Osteoblast (primary cell): ENCODE measurements around the gene ROBO4. TPM values are rescaled to one million over a fixed set of nuclear protein-coding genes. Genes with fewer than 3 reads are reported as not detected.
A peak's percentile ranks its signal among the peaks of the same experiment; 100 is the strongest.

Experiments
- DNase-seq: peaks from one replicate; pipeline ENCODE4 v3.0.0; 2011; ENCODE audit warnings: low spot score, mixed read lengths; ENCODE audit not compliant: insufficient read length; ENCODE audit errors: missing footprints
- H2AFZ ChIP-seq: 2 replicates; pipeline ENCODE4 v1.6.0; 2011; ENCODE audit warnings: mild to moderate bottlenecking, low read length
- H3K27ac ChIP-seq: 2 replicates; pipeline ENCODE4 v1.5.1; 2011; ENCODE audit warnings: mild to moderate bottlenecking, low read depth, low read length, moderate library complexity
- H3K27me3 ChIP-seq: 2 replicates; pipeline ENCODE4 v1.6.0; 2012; ENCODE audit warnings: mild to moderate bottlenecking, control low read depth, inconsistent platforms, low read length, moderate library complexity; ENCODE audit not compliant: insufficient read depth
- H3K36me3 ChIP-seq: 2 replicates; pipeline ENCODE4 v1.5.1; 2011; ENCODE audit warnings: mild to moderate bottlenecking, low read length, control low read depth, moderate library complexity; ENCODE audit not compliant: insufficient read depth
- H3K4me1 ChIP-seq: 2 replicates; pipeline ENCODE4 v1.5.1; 2011; ENCODE audit warnings: mild to moderate bottlenecking, low read length, control low read depth, moderate library complexity; ENCODE audit not compliant: insufficient read depth
- H3K4me2 ChIP-seq: 2 replicates; pipeline ENCODE4 v1.6.0; 2011; ENCODE audit warnings: mild to moderate bottlenecking, low read length; ENCODE audit not compliant: insufficient read depth
- H3K4me3 ChIP-seq: fragments of 200-600 bp; sonication (generic); 3 replicates; pipeline ENCODE4 v1.5.1; 2012; ENCODE audit warnings: mild to moderate bottlenecking, low read length, inconsistent platforms; ENCODE audit not compliant: insufficient read depth
- H3K79me2 ChIP-seq: 2 replicates; pipeline ENCODE4 v1.6.0; 2012; ENCODE audit warnings: mild to moderate bottlenecking, low read length, control low read depth, inconsistent platforms; ENCODE audit not compliant: insufficient read depth
- H3K9me3 ChIP-seq: 2 replicates; pipeline ENCODE4 v1.5.1; 2011; ENCODE audit warnings: low read depth, low read length, control low read depth
- H4K20me1 ChIP-seq: 2 replicates; pipeline ENCODE4 v1.6.0; 2012; ENCODE audit warnings: mild to moderate bottlenecking, low read length, control low read depth; ENCODE audit not compliant: insufficient read depth
- total RNA-seq: library from RNA; depleted of rRNA; stranded (reverse); fragments of >200 nt; gene quantifications from 2 replicates; pipeline ENCODE4 v1.2.3, GENCODE V29; 2012
- TF ChIP-seq, protein P1 (sequence below): IDR thresholded peaks from 2 replicates; pipeline ENCODE4 v1.5.1; 2011; ENCODE audit warnings: mild to moderate bottlenecking, low read depth, low read length, moderate library complexity; ENCODE audit errors: extremely low read depth

ROBO4 gene
- total RNA-seq, 1 donor, result 0.36 TPM

GRCh38 chr11:124895471-124895971 lies 2.1 kb downstream of the ROBO4 start:
- no peak overlapping the region for H2AFZ ChIP-seq
- no peaks in the 10 kb centered on the region for H3K36me3 ChIP-seq
- no peaks in the 10 kb centered on the region for H3K9me3 ChIP-seq
- H3K27me3 ChIP-seq, result no peaks in the 10 kb centered on the region
- no peaks in the 10 kb centered on the region for H3K79me2 ChIP-seq
- H4K20me1 ChIP-seq, result no peaks in the 10 kb centered on the region
- TF ChIP-seq, protein P1, sequence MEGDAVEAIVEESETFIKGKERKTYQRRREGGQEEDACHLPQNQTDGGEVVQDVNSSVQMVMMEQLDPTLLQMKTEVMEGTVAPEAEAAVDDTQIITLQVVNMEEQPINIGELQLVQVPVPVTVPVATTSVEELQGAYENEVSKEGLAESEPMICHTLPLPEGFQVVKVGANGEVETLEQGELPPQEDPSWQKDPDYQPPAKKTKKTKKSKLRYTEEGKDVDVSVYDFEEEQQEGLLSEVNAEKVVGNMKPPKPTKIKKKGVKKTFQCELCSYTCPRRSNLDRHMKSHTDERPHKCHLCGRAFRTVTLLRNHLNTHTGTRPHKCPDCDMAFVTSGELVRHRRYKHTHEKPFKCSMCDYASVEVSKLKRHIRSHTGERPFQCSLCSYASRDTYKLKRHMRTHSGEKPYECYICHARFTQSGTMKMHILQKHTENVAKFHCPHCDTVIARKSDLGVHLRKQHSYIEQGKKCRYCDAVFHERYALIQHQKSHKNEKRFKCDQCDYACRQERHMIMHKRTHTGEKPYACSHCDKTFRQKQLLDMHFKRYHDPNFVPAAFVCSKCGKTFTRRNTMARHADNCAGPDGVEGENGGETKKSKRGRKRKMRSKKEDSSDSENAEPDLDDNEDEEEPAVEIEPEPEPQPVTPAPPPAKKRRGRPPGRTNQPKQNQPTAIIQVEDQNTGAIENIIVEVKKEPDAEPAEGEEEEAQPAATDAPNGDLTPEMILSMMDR, result no peak
- H3K4me2 ChIP-seq, result no peak overlapping the region
- H3K27ac ChIP-seq, result no peak overlapping the region
- DNase-seq, result no peak
- H3K4me1 ChIP-seq, result peaks cover 42% of the 10 kb centered on the region
- H3K4me3 ChIP-seq, result no peak overlapping the region

DNA sequence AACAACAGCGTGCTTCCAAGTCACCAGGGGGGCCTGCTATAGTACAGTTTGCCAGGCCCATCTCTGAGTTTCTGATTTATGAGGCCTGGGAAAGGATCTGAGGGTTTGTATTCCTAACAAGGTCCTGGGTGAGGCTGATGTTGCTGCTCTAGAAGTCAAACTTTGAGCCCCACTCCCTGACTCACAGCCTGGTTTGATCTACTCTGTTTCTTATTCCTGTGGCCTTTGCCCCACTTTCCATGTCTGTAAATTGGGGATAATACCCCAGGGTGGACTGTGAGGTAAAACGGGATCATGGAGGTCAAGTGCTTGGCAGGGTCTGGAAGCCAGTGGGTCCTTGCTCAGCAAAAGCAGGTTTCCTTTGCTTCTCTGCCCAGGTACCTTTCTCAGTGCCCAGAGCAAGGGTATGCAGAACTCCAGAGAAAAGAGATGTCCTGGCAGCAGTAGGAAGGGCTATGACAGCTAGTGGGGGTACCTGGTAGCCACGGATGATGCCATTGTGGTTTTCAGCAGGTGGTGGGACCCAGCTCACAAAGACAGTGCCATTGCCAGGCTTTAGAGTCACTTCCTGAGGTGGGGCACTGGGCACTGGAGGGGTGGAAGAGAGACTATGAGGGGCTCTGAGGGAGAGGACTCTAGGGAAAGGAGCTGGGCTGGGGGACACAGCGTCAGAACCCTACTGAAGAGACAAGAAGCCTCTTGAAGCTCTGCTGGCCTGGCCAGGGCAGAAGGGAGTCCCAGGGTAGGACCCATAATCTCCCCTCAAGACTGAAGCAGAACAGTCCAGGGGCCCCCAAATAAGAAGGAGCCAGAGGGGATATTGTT lies 2.8 kb downstream of the ROBO4 start:
- no peak overlapping the region for H2AFZ ChIP-seq
- no peaks in the 10 kb centered on the region for H3K9me3 ChIP-seq
- DNase-seq, result peak; percentile 51
- H3K36me3 ChIP-seq, result no peaks in the 10 kb centered on the region
- TF ChIP-seq, protein P1, result no peak
- no peak overlapping the region for H3K4me3 ChIP-seq
- no peak overlapping the region for H3K4me2 ChIP-seq
- no peaks in the 10 kb centered on the region for H3K27me3 ChIP-seq
- no peak overlapping the region for H3K27ac ChIP-seq
- H3K4me1 ChIP-seq, result peaks cover 35% of the 10 kb centered on the region
- H4K20me1 ChIP-seq, result no peaks in the 10 kb centered on the region
- no peaks in the 10 kb centered on the region for H3K79me2 ChIP-seq

GRCh38 chr11:124893781-124894401 lies 3.8 kb downstream of the ROBO4 start:
- Histone ChIP-seq H3K36me3 (no peaks in the 10 kb centered on the region), H3K4me2 (no peak overlapping the region), H3K27ac (no peak overlapping the region)

More at GRCh38 chr11:124893781-124894401, 3.8 kb downstream of the ROBO4 start:
- Histone ChIP-seq H3K4me3 (no peak overlapping the region), H2AFZ (no peak overlapping the region), H3K79me2 (no peaks in the 10 kb centered on the region), H4K20me1 (no peaks in the 10 kb centered on the region), H3K4me1 (peaks cover 25% of the 10 kb centered on the region), H3K27me3 (no peaks in the 10 kb centered on the region), H3K9me3 (no peaks in the 10 kb centered on the region)
- DNase-seq, result peak; percentile 52
- TF ChIP-seq, protein P1, result no peak
